ENCODE data around the gene ZMYND11. TPM values are rescaled to one million over a fixed set of nuclear protein-coding genes. Genes with fewer than 3 reads are reported as not detected.
"Not testable (repeated sequence)": the region's sequence is repeated elsewhere in the genome, so short reads cannot be mapped to it uniquely, and the experiment has no call there.

The ZMYND11 gene
- total RNA-seq, 1 experiment from 2014 or later, result 101 TPM

DNA sequence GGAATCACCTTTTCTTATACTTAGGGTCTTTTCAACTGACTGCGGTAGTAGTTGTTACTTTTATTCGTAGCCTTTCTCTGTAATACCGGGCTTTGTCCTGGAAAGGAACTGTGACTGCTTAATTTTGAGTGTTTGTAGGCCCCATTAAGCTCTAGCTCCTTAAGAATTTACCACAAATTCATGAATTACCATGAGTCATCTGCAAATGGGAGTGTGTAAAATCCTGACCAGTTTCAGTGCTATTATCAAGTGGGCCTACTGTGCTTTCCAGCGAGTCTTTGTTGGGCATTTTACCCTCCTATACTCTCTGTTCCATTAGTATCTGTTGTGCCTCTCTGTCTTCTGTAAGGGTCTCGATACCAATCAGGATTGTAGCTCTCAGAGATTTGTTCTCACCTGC is 49.7 kb downstream of the ZMYND11 start:
- H3K9me3 ChIP-seq, result peaks cover 5% of the 10 kb centered on the region; the same call in 1 of the 2 replicates
- BruUV-seq (replicated peaks), result no TSS peak
- ChIA-PET POLR2A (no interaction called here), CTCF (no interaction called here)
- no peaks in the 10 kb centered on the region; the same call in 1 of the 2 replicates for H3K36me3 ChIP-seq (ENCODE audit: control insufficient read depth, insufficient read depth, low read length)
- DNase-seq, result no peak
- Mint-ChIP-seq H3K4me1 (ENCODE audit: low read depth, unreplicated experiment) (no peaks in the 10 kb centered on the region), H3K36me3 (ENCODE audit: insufficient read depth, unreplicated experiment) (peaks cover 71% of the 10 kb centered on the region), H3K27me3 (ENCODE audit: insufficient read depth, unreplicated experiment) (no peaks in the 10 kb centered on the region), H3K4me3 (ENCODE audit: unreplicated experiment) (no peak overlapping the region), H3K27ac (ENCODE audit: unreplicated experiment) (no peak overlapping the region), H3K9me3 (ENCODE audit: unreplicated experiment) (peaks cover 22% of the 10 kb centered on the region)
- H3K4me3 ChIP-seq (ENCODE audit: low read depth, low read length), result no peak overlapping the region
- H3K4me1 ChIP-seq, result no peaks in the 10 kb centered on the region
- TF ChIP-seq, protein P1, sequence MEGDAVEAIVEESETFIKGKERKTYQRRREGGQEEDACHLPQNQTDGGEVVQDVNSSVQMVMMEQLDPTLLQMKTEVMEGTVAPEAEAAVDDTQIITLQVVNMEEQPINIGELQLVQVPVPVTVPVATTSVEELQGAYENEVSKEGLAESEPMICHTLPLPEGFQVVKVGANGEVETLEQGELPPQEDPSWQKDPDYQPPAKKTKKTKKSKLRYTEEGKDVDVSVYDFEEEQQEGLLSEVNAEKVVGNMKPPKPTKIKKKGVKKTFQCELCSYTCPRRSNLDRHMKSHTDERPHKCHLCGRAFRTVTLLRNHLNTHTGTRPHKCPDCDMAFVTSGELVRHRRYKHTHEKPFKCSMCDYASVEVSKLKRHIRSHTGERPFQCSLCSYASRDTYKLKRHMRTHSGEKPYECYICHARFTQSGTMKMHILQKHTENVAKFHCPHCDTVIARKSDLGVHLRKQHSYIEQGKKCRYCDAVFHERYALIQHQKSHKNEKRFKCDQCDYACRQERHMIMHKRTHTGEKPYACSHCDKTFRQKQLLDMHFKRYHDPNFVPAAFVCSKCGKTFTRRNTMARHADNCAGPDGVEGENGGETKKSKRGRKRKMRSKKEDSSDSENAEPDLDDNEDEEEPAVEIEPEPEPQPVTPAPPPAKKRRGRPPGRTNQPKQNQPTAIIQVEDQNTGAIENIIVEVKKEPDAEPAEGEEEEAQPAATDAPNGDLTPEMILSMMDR (IDR thresholded peaks at IDR 0.05; ENCODE audit: insufficient read depth in 1 of 2, low read depth in 1 of 2, low read length in 1 of 2, severe bottlenecking in 1 of 2, unreplicated experiment in 1 of 2), result no peak
- intact Hi-C loops (cut with micrococcal nuclease; ENCODE audit: unreplicated experiment), result no loop called here
- H3K27me3 ChIP-seq (replicated peaks; ENCODE audit: control insufficient read depth, insufficient read depth, low read length), result no peaks in the 10 kb centered on the region

DNA sequence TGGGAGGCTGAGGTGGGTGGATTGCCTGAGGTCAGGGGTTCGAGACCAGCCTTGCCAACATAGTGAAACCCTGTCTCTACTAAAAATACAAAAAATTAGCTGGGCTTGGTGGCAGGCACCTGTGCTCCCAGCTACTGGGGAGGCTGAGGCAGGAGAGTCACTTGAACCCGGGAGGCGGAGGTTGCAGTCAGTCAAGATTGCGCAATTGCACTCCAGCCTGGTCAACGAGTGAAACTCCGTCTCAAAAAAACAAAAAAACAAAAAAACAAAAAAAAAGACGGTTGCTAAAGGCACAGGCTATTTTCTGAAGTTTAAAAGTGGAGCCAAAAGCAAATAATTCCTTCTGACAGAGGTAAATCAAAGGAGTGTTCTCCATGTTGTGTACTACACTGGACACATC is 50.3 kb downstream of the ZMYND11 start:
- H3K27ac Mint-ChIP-seq (ENCODE audit: unreplicated experiment); DNase-seq; H3K36me3 ChIP-seq (ENCODE audit: control insufficient read depth, insufficient read depth, low read length); BruUV-seq (replicated peaks); H3K4me3 Mint-ChIP-seq (ENCODE audit: unreplicated experiment); H3K4me1 ChIP-seq; CTCF ChIA-PET; H3K27me3 ChIP-seq (replicated peaks; ENCODE audit: control insufficient read depth, insufficient read depth, low read length); intact Hi-C loops (cut with micrococcal nuclease; ENCODE audit: unreplicated experiment); H3K9me3 ChIP-seq; H3K27me3 Mint-ChIP-seq (ENCODE audit: insufficient read depth, unreplicated experiment); H3K4me1 Mint-ChIP-seq (ENCODE audit: low read depth, unreplicated experiment); POLR2A ChIA-PET; H3K4me3 ChIP-seq (ENCODE audit: low read depth, low read length): not testable (repeated sequence)
- peaks cover 22% of the 10 kb centered on the region for H3K9me3 Mint-ChIP-seq (ENCODE audit: unreplicated experiment)
- peaks cover 64% of the 10 kb centered on the region for H3K36me3 Mint-ChIP-seq (ENCODE audit: insufficient read depth, unreplicated experiment)

GRCh38 chr10:186911-187310 is 51.7 kb downstream of the ZMYND11 start:
- BruUV-seq (replicated peaks), result no TSS peak
- Histone ChIP-seq H3K4me3 (ENCODE audit: low read depth, low read length) (no peak overlapping the region), H3K4me1 (no peaks in the 10 kb centered on the region), H3K9me3 (peaks cover 5% of the 10 kb centered on the region; the same call in 1 of the 2 replicates), H3K27me3 (replicated peaks; ENCODE audit: control insufficient read depth, insufficient read depth, low read length) (no peaks in the 10 kb centered on the region), H3K36me3 (ENCODE audit: control insufficient read depth, insufficient read depth, low read length) (no peaks in the 10 kb centered on the region; the same call in 1 of the 2 replicates)
- Mint-ChIP-seq H3K4me1 (ENCODE audit: low read depth, unreplicated experiment) (no peaks in the 10 kb centered on the region), H3K27me3 (ENCODE audit: insufficient read depth, unreplicated experiment) (no peaks in the 10 kb centered on the region), H3K36me3 (ENCODE audit: insufficient read depth, unreplicated experiment) (peaks cover 53% of the 10 kb centered on the region), H3K4me3 (ENCODE audit: unreplicated experiment) (no peak overlapping the region), H3K9me3 (ENCODE audit: unreplicated experiment) (peaks cover 22% of the 10 kb centered on the region), H3K27ac (ENCODE audit: unreplicated experiment) (no peak overlapping the region)
- intact Hi-C loops (cut with micrococcal nuclease; ENCODE audit: unreplicated experiment), result no loop called here
- DNase-seq, result no peak
- TF ChIP-seq, protein P1 (IDR thresholded peaks at IDR 0.05; ENCODE audit: insufficient read depth in 1 of 2, low read depth in 1 of 2, low read length in 1 of 2, severe bottlenecking in 1 of 2, unreplicated experiment in 1 of 2), result no peak
- POLR2A ChIA-PET, result no interaction called here
- CTCF ChIA-PET, result no interaction called here

GRCh38 chr10:188546-188945 is 53.3 kb downstream of the ZMYND11 start:
- no peaks in the 10 kb centered on the region for H3K4me1 ChIP-seq
- peaks cover 5% of the 10 kb centered on the region; the same call in 1 of the 2 replicates for H3K9me3 ChIP-seq
- POLR2A ChIA-PET, result no interaction called here
- H3K4me3 Mint-ChIP-seq (ENCODE audit: unreplicated experiment), result no peak overlapping the region
- H3K36me3 Mint-ChIP-seq (ENCODE audit: insufficient read depth, unreplicated experiment), result peaks cover 36% of the 10 kb centered on the region
- no peaks in the 10 kb centered on the region for H3K27me3 ChIP-seq (replicated peaks; ENCODE audit: control insufficient read depth, insufficient read depth, low read length)
- TF ChIP-seq, protein P1 (IDR thresholded peaks at IDR 0.05; ENCODE audit: insufficient read depth in 1 of 2, low read depth in 1 of 2, low read length in 1 of 2, severe bottlenecking in 1 of 2, unreplicated experiment in 1 of 2), result no peak
- H3K4me3 ChIP-seq (ENCODE audit: low read depth, low read length), result no peak overlapping the region
- no peaks in the 10 kb centered on the region for H3K27me3 Mint-ChIP-seq (ENCODE audit: insufficient read depth, unreplicated experiment)
- H3K4me1 Mint-ChIP-seq (ENCODE audit: low read depth, unreplicated experiment), result no peaks in the 10 kb centered on the region
- intact Hi-C loops (cut with micrococcal nuclease; ENCODE audit: unreplicated experiment), result no loop called here
- BruUV-seq (replicated peaks), result no TSS peak
- CTCF ChIA-PET, result no interaction called here
- no peak overlapping the region for H3K27ac Mint-ChIP-seq (ENCODE audit: unreplicated experiment)
- H3K9me3 Mint-ChIP-seq (ENCODE audit: unreplicated experiment), result peaks cover 17% of the 10 kb centered on the region
- no peaks in the 10 kb centered on the region; the same call in 1 of the 2 replicates for H3K36me3 ChIP-seq (ENCODE audit: control insufficient read depth, insufficient read depth, low read length)
- DNase-seq, result no peak
